IMR-90 (cell line): ENCODE data around the gene ABAT. TPM values are rescaled to one million over a fixed set of nuclear protein-coding genes. Genes with fewer than 3 reads are reported as not detected.
A peak's percentile ranks its signal among the peaks of the same experiment; 100 is the strongest.

Experiments
- ATAC-seq: fragments of 200-7000 bp; cut with Tn5 transposase; 2 replicates; pipeline ENCODE4 v1.9.1; 2020; ENCODE audit warnings: low read depth, mild to moderate bottlenecking, moderate library complexity
- BruUV-seq: library from RNA; stranded (reverse); fragments of 400-500 nt; replicated peaks from 2 replicates; lab custom pipeline; 2021; lab: Mats Ljungman, UMichigan
- CTCF ChIA-PET: fragments of 300-600 bp; formaldehyde crosslinking; extraction: SDS; loops from one replicate; lab custom pipeline; 2021; ENCODE audit warnings: antibody characterized with exemption; lab: Yijun Ruan, JAX
- POLR2A ChIA-PET: fragments of 300-600 bp; sonication (Branson Sonifier 250); formaldehyde crosslinking; loops from one replicate; lab custom pipeline; 2022; ENCODE audit warnings: antibody characterized with exemption; ENCODE audit not compliant: unreplicated experiment; lab: Charles Lee
- DNase-seq: peaks from one replicate; pipeline ENCODE4 v3.0.0; 2013
- H2AFZ ChIP-seq: replicated peaks from 2 replicates; pipeline ENCODE3; 2013; ENCODE audit warnings: low read length, mild to moderate bottlenecking; ENCODE audit not compliant: poor library complexity
- H2AK5ac ChIP-seq: 2 replicates; pipeline ENCODE4 v1.6.1; 2013; ENCODE audit warnings: low read depth, low read length, inconsistent platforms
- H2AK9ac ChIP-seq: replicated peaks from 2 replicates; pipeline ENCODE3; 2013; ENCODE audit warnings: mild to moderate bottlenecking, low read depth, low read length, moderate library complexity; ENCODE audit not compliant: poor library complexity
- H2BK120ac ChIP-seq: 2 replicates; pipeline ENCODE4 v1.6.1; 2013; ENCODE audit warnings: low read depth, low read length, inconsistent platforms
- H2BK15ac ChIP-seq: 3 replicates; pipeline ENCODE4 v1.6.1; 2013; ENCODE audit warnings: low read depth, low read length, inconsistent platforms
- H2BK20ac ChIP-seq: 2 replicates; pipeline ENCODE4 v1.6.1; 2013; ENCODE audit warnings: low read depth, mild to moderate bottlenecking, inconsistent platforms, low read length, moderate library complexity
- H2BK5ac ChIP-seq: 2 replicates; pipeline ENCODE4 v1.6.1; 2013; ENCODE audit warnings: mild to moderate bottlenecking, low read depth, low read length, inconsistent platforms; ENCODE audit not compliant: poor library complexity, severe bottlenecking
- H3K14ac ChIP-seq: replicated peaks from 2 replicates; pipeline ENCODE4 v1.6.1; 2013; ENCODE audit warnings: low read depth, low read length, inconsistent platforms
- H3K18ac ChIP-seq: 2 replicates; pipeline ENCODE4 v1.6.1; 2013; ENCODE audit warnings: low read depth, low read length, control low read depth
- H3K23ac ChIP-seq: 2 replicates; pipeline ENCODE4 v1.6.1; 2013; ENCODE audit warnings: low read depth, low read length, inconsistent platforms
- H3K27ac ChIP-seq: 2 replicates; pipeline ENCODE4 v1.5.1; 2013; ENCODE audit warnings: mild to moderate bottlenecking, control low read depth, low read length; ENCODE audit not compliant: insufficient read depth
- H3K27me3 ChIP-seq: 2 replicates; pipeline ENCODE4 v1.6.1; 2013; ENCODE audit warnings: low read length; ENCODE audit not compliant: control insufficient read depth, insufficient read depth
- H3K36me3 ChIP-seq: 2 replicates; pipeline ENCODE4 v1.6.1; 2013; ENCODE audit warnings: low read length, mixed read lengths; ENCODE audit not compliant: control insufficient read depth, insufficient read depth
- H3K4ac ChIP-seq: 2 replicates; pipeline ENCODE4 v1.6.1; 2013; ENCODE audit warnings: low read depth, low read length, inconsistent platforms
- H3K4me1 ChIP-seq: 2 replicates; pipeline ENCODE4 v1.6.1; 2013; ENCODE audit warnings: low read length, mixed read lengths; ENCODE audit not compliant: control insufficient read depth, insufficient read depth
- H3K4me2 ChIP-seq: 2 replicates; pipeline ENCODE4 v1.6.1; 2013; ENCODE audit warnings: low read depth, mild to moderate bottlenecking, control low read depth, low read length, moderate library complexity
- H3K4me3 ChIP-seq: 2 replicates; pipeline ENCODE4 v1.5.1; 2013; ENCODE audit warnings: low read depth, mild to moderate bottlenecking, control low read depth, low read length, moderate library complexity; ENCODE audit not compliant: insufficient read depth
- H3K56ac ChIP-seq: 2 replicates; pipeline ENCODE4 v1.6.1; 2013; ENCODE audit warnings: low read length, inconsistent platforms; ENCODE audit not compliant: insufficient read depth; ENCODE audit errors: extremely low read depth
- H3K79me1 ChIP-seq, 2 experiments: 2 replicates each; pipeline ENCODE4 v1.6.1; 2013; ENCODE audit warnings: low read length in 2 of 2, inconsistent platforms in 1 of 2, low read depth in 1 of 2
- H3K9ac ChIP-seq: 2 replicates; pipeline ENCODE4 v1.6.1; 2013; ENCODE audit warnings: low read depth, low read length, control low read depth
- H3K9me1 ChIP-seq: 2 replicates; pipeline ENCODE4 v1.6.1; 2013; ENCODE audit warnings: low read length, inconsistent platforms; ENCODE audit not compliant: insufficient read depth
- H3K9me3 ChIP-seq: 2 replicates; pipeline ENCODE4 v1.6.1; 2013; ENCODE audit warnings: low read length; ENCODE audit not compliant: control insufficient read depth, insufficient read depth
- H4K20me1 ChIP-seq: 2 replicates; pipeline ENCODE4 v1.6.1; 2013; ENCODE audit warnings: low read length, inconsistent platforms; ENCODE audit not compliant: insufficient read depth
- H4K5ac ChIP-seq: 2 replicates; pipeline ENCODE4 v1.6.1; 2013; ENCODE audit warnings: mild to moderate bottlenecking, low read depth, low read length, control low read depth
- H4K8ac ChIP-seq, 2 experiments: 2 replicates each; pipeline ENCODE4 v1.6.1; 2013; ENCODE audit warnings: low read depth in 2 of 2, low read length in 2 of 2, control low read depth in 1 of 2, inconsistent platforms in 1 of 2
- H4K91ac ChIP-seq: 2 replicates; pipeline ENCODE4 v1.6.1; 2013; ENCODE audit warnings: low read depth, low read length, inconsistent platforms; ENCODE audit not compliant: insufficient read depth
- BHLHE40 ChIP-seq: fragments of 150-350 bp; IDR thresholded peaks from 2 replicates; pipeline ENCODE4 v1.6.1; 2016; ENCODE audit warnings: mild to moderate bottlenecking, low read depth, low read length
- CEBPB ChIP-seq: IDR thresholded peaks from 2 replicates; pipeline ENCODE4 v1.6.1; 2012; ENCODE audit warnings: low read depth, low read length, improper control_type of control experiment
- CHD1 ChIP-seq: IDR thresholded peaks from 2 replicates; pipeline ENCODE4 v1.6.1; 2012; ENCODE audit warnings: low read depth, low read length, improper control_type of control experiment
- FOS ChIP-seq: fragments of 150-350 bp; IDR thresholded peaks from 2 replicates; pipeline ENCODE4 v1.6.1; 2016; ENCODE audit warnings: low read depth, low read length
- MAFK ChIP-seq: IDR thresholded peaks from 2 replicates; pipeline ENCODE4 v1.6.1; 2012; ENCODE audit warnings: low read depth, low read length, improper control_type of control experiment
- MAZ ChIP-seq: IDR thresholded peaks from 2 replicates; pipeline ENCODE4 v1.6.1; 2012; ENCODE audit warnings: low read depth, mild to moderate bottlenecking, low read length, improper control_type of control experiment, moderate library complexity, borderline replicate concordance
- MXI1 ChIP-seq: IDR thresholded peaks from 2 replicates; pipeline ENCODE4 v1.6.1; 2012; ENCODE audit warnings: low read depth, mild to moderate bottlenecking, low read length, moderate library complexity, borderline replicate concordance
- NFE2L2 ChIP-seq: fragments of 150-350 bp; IDR thresholded peaks from 2 replicates; pipeline ENCODE4 v1.6.1; 2016; ENCODE audit warnings: low read depth, mild to moderate bottlenecking, low read length
- POLR2A ChIP-seq: IDR thresholded peaks from 2 replicates; pipeline ENCODE4 v1.6.1; 2012; ENCODE audit warnings: mild to moderate bottlenecking, low read depth, low read length
- RAD21 ChIP-seq: IDR thresholded peaks from 2 replicates; pipeline ENCODE4 v1.6.1; 2012; ENCODE audit warnings: low read length, improper control_type of control experiment
- RCOR1 ChIP-seq: IDR thresholded peaks from 2 replicates; pipeline ENCODE4 v1.6.1; 2012; ENCODE audit warnings: mild to moderate bottlenecking, low read length, improper control_type of control experiment; ENCODE audit not compliant: insufficient replicate concordance
- RFX5 ChIP-seq: IDR thresholded peaks from 2 replicates; pipeline ENCODE4 v1.8.0; 2012; ENCODE audit warnings: low read depth, mild to moderate bottlenecking, low read length, moderate library complexity
- SMC3 ChIP-seq: fragments of 150-350 bp; IDR thresholded peaks from 2 replicates; pipeline ENCODE4 v1.6.1; 2016; ENCODE audit warnings: low read depth, mild to moderate bottlenecking, antibody characterized with exemption, low read length, moderate library complexity
- WGBS, 2 experiments: methylation state at CpG; one replicate each; pipeline versions ENCODE4 v1.1.5 to v1.1.7; 2013; ENCODE audit warnings: missing lambda C conversion rate in 2 of 2; ENCODE audit not compliant: insufficient read length in 1 of 2; ENCODE audit errors: extremely low coverage in 2 of 2; 5-methylcytosine and 5-hydroxymethylcytosine counted together
- dilution Hi-C: fragments of 300-500 bp; cut with HindIII; formaldehyde crosslinking; loops from one replicate; pipeline ENCODE4 v1.14.3; 2018; ENCODE audit warnings: low sequenced_read_pairs; ENCODE audit not compliant: unreplicated experiment
- in situ Hi-C: fragments of 300-500 bp; cut with MboI; formaldehyde crosslinking; loops from 3 replicates; pipeline ENCODE4 v1.14.3; 2019; ENCODE audit warnings: low sequenced_read_pairs, inconsistent platforms, mixed read lengths
- intact Hi-C: fragments of 100-400 bp; cut with micrococcal nuclease; formaldehyde crosslinking; loops from 2 replicates; pipeline ENCODE4 v1.10.0; 2022
- polyA plus RNA-seq, 3 experiments: library from polyadenylated mRNA; depleted of rRNA; stranded (reverse); fragments of >200 nt; gene quantifications; 2 replicates each; pipeline ENCODE4 v1.2.3, GENCODE V29; 2012; ENCODE audit warnings: low replicate concordance in 1 of 3
- total RNA-seq: library from RNA; depleted of rRNA; stranded (reverse); fragments of >200 nt; gene quantifications from 2 replicates; pipeline ENCODE4 v1.2.3, GENCODE V29; 2012
- TF ChIP-seq, protein P1 (sequence below): fragments of 150-350 bp; IDR thresholded peaks from 2 replicates; pipeline ENCODE4 v1.6.1; 2017; ENCODE audit warnings: mild to moderate bottlenecking, antibody characterized with exemption, low read length, low read depth
- TF ChIP-seq, protein P2 (sequence below): conservative IDR thresholded peaks from 2 replicates; pipeline ENCODE4 v1.5.1; 2012; ENCODE audit warnings: mild to moderate bottlenecking, low read depth, low read length, improper control_type of control experiment

The ABAT gene
- total and polyA plus RNA-seq, 2 of the 4 experiments (the other 2 are of a cell fraction) = 4.5 to 6.9 TPM

DNA sequence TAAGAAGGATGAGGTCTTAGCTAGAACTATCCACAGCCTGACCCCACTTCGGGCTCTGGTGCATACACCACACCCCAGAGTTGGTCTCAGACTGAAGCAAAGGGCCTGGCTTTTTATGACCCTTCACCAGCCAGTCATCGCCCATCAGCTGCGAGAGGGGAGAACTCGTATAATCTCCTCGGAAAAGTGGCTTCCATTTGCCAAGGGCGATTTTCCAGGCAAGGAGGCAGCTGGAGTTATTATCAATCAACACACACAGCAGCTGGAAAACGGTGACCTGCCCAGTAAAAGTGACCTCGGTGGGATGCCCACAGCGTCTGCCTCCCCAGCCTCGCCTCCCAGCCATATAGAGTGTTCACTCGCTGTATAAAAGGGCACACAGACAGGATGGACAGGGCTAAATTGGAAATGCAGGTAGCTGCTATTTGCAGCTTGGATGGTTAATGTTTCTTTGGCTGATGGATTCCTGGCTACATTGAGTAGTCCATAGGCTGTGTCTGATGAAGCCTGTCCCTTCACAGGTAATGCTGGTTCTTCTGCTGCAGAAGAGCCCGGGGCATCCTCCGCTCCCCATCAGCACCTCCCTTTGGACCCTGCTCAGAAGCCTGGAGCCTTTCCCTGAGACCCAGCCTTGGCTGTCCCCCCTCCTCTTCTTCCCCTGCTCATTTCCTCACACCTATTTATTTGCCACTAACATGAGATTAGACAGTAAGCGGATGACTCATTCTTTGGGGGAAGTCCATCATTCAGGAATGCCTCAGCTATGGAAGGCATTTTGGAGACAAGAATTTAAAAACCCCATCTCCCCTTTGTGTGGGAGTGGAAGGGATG is 77.3 kb downstream of the ABAT start:
- Histone ChIP-seq H2BK120ac (peak overlapping the region; percentile 35; the same call in 1 of the 2 replicates), H3K23ac (no peak overlapping the region), H3K4me3 (no peak overlapping the region), H3K4me1 (peaks cover 9% of the 10 kb centered on the region), H3K9me3 (no peaks in the 10 kb centered on the region), H3K56ac (peak overlapping the region; percentile 30; the same call in 1 of the 2 replicates), H2BK15ac (no peak overlapping the region), H4K8ac (no peak overlapping the region; a peak in 1 of 4 replicates), H3K27me3 (no peaks in the 10 kb centered on the region), H3K9me1 (peaks cover 12% of the 10 kb centered on the region; the same call in 1 of the 2 replicates), H2AK5ac (peak overlapping the region; percentile 30), H3K36me3 (no peaks in the 10 kb centered on the region; the same call in 1 of the 2 replicates), H3K14ac (no peak overlapping the region), H2AFZ (no peak overlapping the region), H2BK20ac (peak overlapping the region; percentile 39), H3K4ac (peak overlapping the region; percentile 21; the same call in 1 of the 2 replicates), H3K18ac (no peak overlapping the region; the same call in 1 of the 2 replicates), H2BK5ac (no peak overlapping the region), H3K27ac (no peak overlapping the region), H4K91ac (no peak overlapping the region; the same call in 1 of the 2 replicates), H4K20me1 (no peaks in the 10 kb centered on the region), H4K5ac (no peak overlapping the region), H3K4me2 (no peak overlapping the region; the same call in 1 of the 2 replicates), H3K79me1 (no peaks in the 10 kb centered on the region), H2AK9ac (no peak overlapping the region), H3K9ac (no peak overlapping the region)
- DNase-seq (peak; percentile 78), ATAC-seq (peak; percentile 88)
- in situ Hi-C loops (no loop called here), dilution Hi-C loops (no loop called here), intact Hi-C loops (loop anchor here (1.0 kb wide), 1 partner anchor 73 kb away; no protein-coding TSS in a partner anchor)
- CTCF ChIA-PET = interaction anchor here (0.6 kb wide), 1 partner anchor 32 kb away, joined by 3 read pairs; no protein-coding TSS in a partner anchor
- POLR2A ChIA-PET = interaction anchor here (0.6 kb wide), 2 partner anchors 42 to 71 kb away, joined by 5 to 11 read pairs; no protein-coding TSS in a partner anchor
- WGBS, 2 experiments = 29% methylated on average over 1 of the region's 14 CpGs; no CpG with 5 or more reads in 1 of the 2 experiments
- BruUV-seq = no TSS peak
- TF ChIP-seq BHLHE40 (0 out of 2 replicates have a peak, but pooled peaks have one; percentile 30), POLR2A (no peak), NFE2L2 (no peak), CEBPB (0 out of 2 replicates have a peak, but pooled peaks have one; percentile 18), RAD21 (no peak), MAFK (no peak), SMC3 (no peak), RFX5 (no peak), CHD1 (no peak), MXI1 (no peak), MAZ (no peak), FOS (peak; percentile 90; the same call in 1 of the 2 replicates), RCOR1 (no peak)
- TF ChIP-seq, protein P1, sequence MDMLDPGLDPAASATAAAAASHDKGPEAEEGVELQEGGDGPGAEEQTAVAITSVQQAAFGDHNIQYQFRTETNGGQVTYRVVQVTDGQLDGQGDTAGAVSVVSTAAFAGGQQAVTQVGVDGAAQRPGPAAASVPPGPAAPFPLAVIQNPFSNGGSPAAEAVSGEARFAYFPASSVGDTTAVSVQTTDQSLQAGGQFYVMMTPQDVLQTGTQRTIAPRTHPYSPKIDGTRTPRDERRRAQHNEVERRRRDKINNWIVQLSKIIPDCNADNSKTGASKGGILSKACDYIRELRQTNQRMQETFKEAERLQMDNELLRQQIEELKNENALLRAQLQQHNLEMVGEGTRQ = no peak
- TF ChIP-seq, protein P2, sequence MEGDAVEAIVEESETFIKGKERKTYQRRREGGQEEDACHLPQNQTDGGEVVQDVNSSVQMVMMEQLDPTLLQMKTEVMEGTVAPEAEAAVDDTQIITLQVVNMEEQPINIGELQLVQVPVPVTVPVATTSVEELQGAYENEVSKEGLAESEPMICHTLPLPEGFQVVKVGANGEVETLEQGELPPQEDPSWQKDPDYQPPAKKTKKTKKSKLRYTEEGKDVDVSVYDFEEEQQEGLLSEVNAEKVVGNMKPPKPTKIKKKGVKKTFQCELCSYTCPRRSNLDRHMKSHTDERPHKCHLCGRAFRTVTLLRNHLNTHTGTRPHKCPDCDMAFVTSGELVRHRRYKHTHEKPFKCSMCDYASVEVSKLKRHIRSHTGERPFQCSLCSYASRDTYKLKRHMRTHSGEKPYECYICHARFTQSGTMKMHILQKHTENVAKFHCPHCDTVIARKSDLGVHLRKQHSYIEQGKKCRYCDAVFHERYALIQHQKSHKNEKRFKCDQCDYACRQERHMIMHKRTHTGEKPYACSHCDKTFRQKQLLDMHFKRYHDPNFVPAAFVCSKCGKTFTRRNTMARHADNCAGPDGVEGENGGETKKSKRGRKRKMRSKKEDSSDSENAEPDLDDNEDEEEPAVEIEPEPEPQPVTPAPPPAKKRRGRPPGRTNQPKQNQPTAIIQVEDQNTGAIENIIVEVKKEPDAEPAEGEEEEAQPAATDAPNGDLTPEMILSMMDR = no peak
